NCI-H146 treated with DMSO at 0.1 percent for 48 hours (cell line): ENCODE measurements around the gene NR5A1.

Experiments used
- DNase-seq: peaks from one replicate; lab custom pipeline; 2025; ENCODE audit not compliant: unreplicated experiment; lab: John Stamatoyannopoulos, UW

The NR5A1 gene

GRCh38 chr9:124444166-124444565 is 63.0 kb downstream of the NR5A1 start:
- no peak for DNase-seq

- no peak for DNase-seq
Observed at GRCh38 chr9:124443625-124444024, 63.6 kb downstream of the NR5A1 start.

- no peak for DNase-seq
Observed at GRCh38 chr9:124442826-124443225, 64.4 kb downstream of the NR5A1 start.

GRCh38 chr9:124442379-124442778 is 64.8 kb downstream of the NR5A1 start:
- DNase-seq = no peak

- DNase-seq = no peak
Observed at GRCh38 chr9:124441291-124441690, 65.9 kb downstream of the NR5A1 start.

- DNase-seq = no peak
Observed at GRCh38 chr9:124440786-124441185, 66.4 kb downstream of the NR5A1 start.

- no peak for DNase-seq
Observed at GRCh38 chr9:124439686-124440243, 67.4 kb downstream of the NR5A1 start.

- DNase-seq = no peak
Observed at GRCh38 chr9:124439086-124439485, 68.1 kb downstream of the NR5A1 start.

- no peak for DNase-seq
Observed at GRCh38 chr9:124438091-124438490, 69.1 kb downstream of the NR5A1 start.

GRCh38 chr9:124437086-124437485 is 70.1 kb downstream of the NR5A1 start:
- DNase-seq = no peak

GRCh38 chr9:124436320-124436719 is 70.9 kb downstream of the NR5A1 start:
- DNase-seq = no peak
